HG03342 (cell line): ENCODE measurements around the gene GRK1.
"Not testable (repeated sequence)": the region's sequence is repeated elsewhere in the genome, so short reads cannot be mapped to it uniquely, and the experiment has no call there.

ENCODE experiments used
- ATAC-seq: cut with Tn5 transposase; IDR thresholded peaks from one replicate; pipeline ENCODE4 v1.9.1; 2021; ENCODE audit warnings: mild to moderate bottlenecking, moderate library complexity; ENCODE audit not compliant: unreplicated experiment

Gene GRK1

GRCh38 chr13:113725329-113726105 is 58.5 kb downstream of the GRK1 start:
- not testable (repeated sequence) for ATAC-seq

- ATAC-seq = not testable (repeated sequence)
These were observed 59.2 kb downstream of the GRK1 start for GRCh38 chr13:113726106-113726821.

- no peak for ATAC-seq
These were observed 60.0 kb downstream of the GRK1 start for GRCh38 chr13:113726961-113727411.

GRCh38 chr13:113728571-113729054 is 61.6 kb downstream of the GRK1 start:
- no peak for ATAC-seq

- ATAC-seq = no peak
These were observed 62.4 kb downstream of the GRK1 start for GRCh38 chr13:113729187-113730019.

GRCh38 chr13:113730258-113730691 is 63.3 kb downstream of the GRK1 start:
- no peak for ATAC-seq

GRCh38 chr13:113730831-113731191 is 63.8 kb downstream of the GRK1 start:
- no peak for ATAC-seq

- no peak for ATAC-seq
These were observed 64.5 kb downstream of the GRK1 start for GRCh38 chr13:113731192-113732175.

GRCh38 chr13:113732176-113732960 is 65.3 kb downstream of the GRK1 start:
- no peak for ATAC-seq

- no peak for ATAC-seq
These were observed 66.2 kb downstream of the GRK1 start for GRCh38 chr13:113732961-113733950.

- ATAC-seq = no peak
These were observed 67.2 kb downstream of the GRK1 start for GRCh38 chr13:113734099-113734825.

- no peak for ATAC-seq
These were observed 67.8 kb downstream of the GRK1 start for GRCh38 chr13:113734826-113735125.

GRCh38 chr13:113735194-113735593 is 68.2 kb downstream of the GRK1 start:
- ATAC-seq = no peak

GRCh38 chr13:113735750-113736149 is 68.7 kb downstream of the GRK1 start:
- ATAC-seq = no peak

GRCh38 chr13:113736258-113736731 is 69.3 kb downstream of the GRK1 start:
- ATAC-seq = no peak

- no peak for ATAC-seq
These were observed 70.8 kb downstream of the GRK1 start for GRCh38 chr13:113737803-113738202.

GRCh38 chr13:113739527-113740285 is 72.7 kb downstream of the GRK1 start:
- ATAC-seq = no peak
